Upper lobe of right lung (tissue), 1 donor: ENCODE measurements around the gene CDON. TPM values are rescaled to one million over a fixed set of nuclear protein-coding genes. Genes with fewer than 3 reads are reported as not detected.

ENCODE experiments used
- ATAC-seq: fragments of 200-7000 bp; cut with Tn5 transposase; one replicate; pipeline ENCODE4 v1.9.1; 2020; ENCODE audit warnings: mild to moderate bottlenecking, moderate library complexity
- DNase-seq: peaks from one replicate; pipeline ENCODE4 v3.0.0-alpha.2; 2020
- H3K27ac ChIP-seq: fragments of 200-600 bp; one replicate; pipeline ENCODE4 v1.8.0; 2022
- H3K27me3 ChIP-seq: fragments of 200-600 bp; one replicate; pipeline ENCODE4 v1.8.0; 2022; ENCODE audit warnings: mild to moderate bottlenecking
- H3K36me3 ChIP-seq: fragments of 200-600 bp; one replicate; pipeline ENCODE4 v1.8.0; 2022
- H3K4me1 ChIP-seq: fragments of 200-600 bp; one replicate; pipeline ENCODE4 v1.8.0; 2022
- H3K4me3 ChIP-seq: fragments of 200-600 bp; one replicate; pipeline ENCODE4 v1.8.0; 2022; ENCODE audit warnings: mild to moderate bottlenecking
- H3K9me3 ChIP-seq: fragments of 200-600 bp; one replicate; pipeline ENCODE4 v1.8.0; 2022
- CTCF ChIP-seq: fragments of 200-600 bp; IDR thresholded peaks from one replicate; pipeline ENCODE4 v1.8.0; 2022; ENCODE audit warnings: antibody characterized with exemption
- intact Hi-C: fragments of 100-400 bp; cut with DNase I; formaldehyde crosslinking; loops from one replicate; pipeline ENCODE4 v1.11.0; 2022
- total RNA-seq: library from RNA; stranded (reverse); fragmentation: NEBNext Ultra II Directional; extraction: Animal tissue kit (Norgen Biotek cat#: 25700); gene quantifications from one replicate; pipeline ENCODE4 v1.2.1, GENCODE V29; 2021
- donor health status: DM: no; HTN: yes; CAD: no; lungs with severe emphysema.

The CDON gene
- total RNA-seq, 1 donor from 2014 or later: 13.3 TPM

GRCh38 chr11:125960771-125961170 is 101.9 kb downstream of the CDON start:
- no peak for ATAC-seq
- H3K36me3 ChIP-seq: no peaks in the 10 kb centered on the region
- H3K27me3 ChIP-seq: no peaks in the 10 kb centered on the region
- no peak for DNase-seq
- H3K27ac ChIP-seq: no peak overlapping the region
- H3K4me3 ChIP-seq: no peak overlapping the region
- no peaks in the 10 kb centered on the region for H3K9me3 ChIP-seq
- intact Hi-C loops: no loop called here
- no peaks in the 10 kb centered on the region for H3K4me1 ChIP-seq
- TF ChIP-seq CTCF: no peak

GRCh38 chr11:125959931-125960330 is 102.7 kb downstream of the CDON start:
- intact Hi-C loops: no loop called here
- DNase-seq: no peak
- TF ChIP-seq CTCF: no peak
- no peak overlapping the region for H3K27ac ChIP-seq
- no peaks in the 10 kb centered on the region for H3K4me1 ChIP-seq
- H3K9me3 ChIP-seq: no peaks in the 10 kb centered on the region
- H3K27me3 ChIP-seq: no peaks in the 10 kb centered on the region
- no peak for ATAC-seq
- H3K36me3 ChIP-seq: no peaks in the 10 kb centered on the region
- no peak overlapping the region for H3K4me3 ChIP-seq

- Histone ChIP-seq H3K36me3 (no peaks in the 10 kb centered on the region), H3K4me3 (no peak overlapping the region), H3K4me1 (no peaks in the 10 kb centered on the region), H3K27me3 (no peaks in the 10 kb centered on the region), H3K9me3 (no peaks in the 10 kb centered on the region), H3K27ac (no peak overlapping the region)
- intact Hi-C loops: no loop called here
- ATAC-seq: no peak
- no peak for DNase-seq
- no peak for TF ChIP-seq CTCF
These were observed 103.2 kb downstream of the CDON start for GRCh38 chr11:125959511-125959910.

- no peak overlapping the region for H3K27ac ChIP-seq
- intact Hi-C loops: no loop called here
- no peak for TF ChIP-seq CTCF
- no peaks in the 10 kb centered on the region for H3K4me1 ChIP-seq
- ATAC-seq (no peak), DNase-seq (no peak)
- H3K4me3 ChIP-seq: no peak overlapping the region
- no peaks in the 10 kb centered on the region for H3K9me3 ChIP-seq
- no peaks in the 10 kb centered on the region for H3K27me3 ChIP-seq
- H3K36me3 ChIP-seq: no peaks in the 10 kb centered on the region
These were observed 103.7 kb downstream of the CDON start for GRCh38 chr11:125958872-125959400.

GRCh38 chr11:125957618-125958332 is 104.9 kb downstream of the CDON start:
- no peaks in the 10 kb centered on the region for H3K36me3 ChIP-seq
- ATAC-seq: no peak
- no peak overlapping the region for H3K4me3 ChIP-seq
- no peak for DNase-seq
- intact Hi-C loops: no loop called here
- H3K27me3 ChIP-seq: no peaks in the 10 kb centered on the region
- no peaks in the 10 kb centered on the region for H3K9me3 ChIP-seq
- H3K4me1 ChIP-seq: peaks cover 6% of the 10 kb centered on the region
- no peak for TF ChIP-seq CTCF
- no peak overlapping the region for H3K27ac ChIP-seq
